ENCODE measurements around the gene ZGLP1.
A peak's percentile ranks its signal among the peaks of the same experiment; 100 is the strongest.
"Not testable (repeated sequence)": the region's sequence is repeated elsewhere in the genome, so short reads cannot be mapped to it uniquely, and the experiment has no call there.

ZGLP1 gene

DNA sequence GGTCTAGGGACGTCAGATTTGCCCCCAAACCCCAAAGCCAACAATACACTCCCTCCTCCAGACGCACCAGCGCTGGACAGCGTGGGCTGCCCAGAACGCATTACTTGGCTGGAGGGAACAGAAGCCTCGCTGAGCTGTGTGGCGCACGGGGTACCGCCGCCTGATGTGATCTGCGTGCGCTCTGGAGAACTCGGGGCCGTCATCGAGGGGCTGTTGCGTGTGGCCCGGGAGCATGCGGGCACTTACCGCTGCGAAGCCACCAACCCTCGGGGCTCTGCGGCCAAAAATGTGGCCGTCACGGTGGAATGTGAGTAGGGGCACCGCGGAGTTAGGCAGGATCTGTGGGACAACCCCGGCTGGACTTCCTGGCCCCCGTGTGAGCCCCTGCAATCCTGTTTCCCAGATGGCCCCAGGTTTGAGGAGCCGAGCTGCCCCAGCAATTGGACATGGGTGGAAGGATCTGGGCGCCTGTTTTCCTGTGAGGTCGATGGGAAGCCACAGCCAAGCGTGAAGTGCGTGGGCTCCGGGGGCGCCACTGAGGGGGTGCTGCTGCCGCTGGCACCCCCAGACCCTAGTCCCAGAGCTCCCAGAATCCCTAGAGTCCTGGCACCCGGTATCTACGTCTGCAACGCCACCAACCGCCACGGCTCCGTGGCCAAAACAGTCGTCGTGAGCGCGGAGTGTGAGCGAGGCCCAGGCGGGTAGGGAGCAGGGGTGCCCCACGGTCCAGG, 15.8 kb downstream of the ZGLP1 start:
- DNase-seq (ENCODE audit: low spot score) = no peak

DNA sequence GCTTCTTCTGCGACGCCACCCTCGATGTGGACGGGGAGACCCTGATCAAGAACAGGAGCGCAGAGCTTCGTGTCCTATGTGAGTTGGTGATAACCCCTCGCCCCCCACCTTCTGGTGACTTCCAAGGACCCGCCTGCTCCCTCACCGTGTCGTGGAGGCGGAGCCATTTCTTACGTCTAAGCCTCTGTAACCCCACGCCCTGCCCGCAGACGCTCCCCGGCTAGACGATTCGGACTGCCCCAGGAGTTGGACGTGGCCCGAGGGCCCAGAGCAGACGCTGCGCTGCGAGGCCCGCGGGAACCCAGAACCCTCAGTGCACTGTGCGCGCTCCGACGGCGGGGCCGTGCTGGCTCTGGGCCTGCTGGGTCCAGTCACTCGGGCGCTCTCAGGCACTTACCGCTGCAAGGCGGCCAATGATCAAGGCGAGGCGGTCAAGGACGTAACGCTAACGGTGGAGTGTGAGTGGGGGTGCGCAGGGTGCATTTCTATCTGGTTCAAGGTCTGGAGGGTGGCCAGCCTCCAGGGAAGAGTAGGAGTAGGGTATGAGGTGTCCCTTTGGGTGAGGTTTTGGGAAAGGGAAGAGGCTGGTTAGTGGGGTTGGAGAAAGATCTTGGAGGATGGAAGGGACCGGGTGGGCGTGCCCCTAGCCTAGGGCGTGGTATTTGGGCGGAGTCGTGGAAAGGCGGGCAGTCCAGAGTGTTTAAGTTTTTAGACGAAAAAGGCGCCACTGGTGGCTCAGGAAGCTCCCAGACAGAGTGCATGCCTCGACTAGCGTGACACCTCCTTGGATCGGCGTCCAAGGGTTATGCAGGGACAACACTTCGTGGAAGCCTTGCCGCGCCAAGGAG, 16.6 kb downstream of the ZGLP1 start:
- DNase-seq (ENCODE audit: low spot score) = peak; percentile 59

- DNase-seq (ENCODE audit: low spot score) = peak; percentile 90
Measured at GRCh38 chr19:10292206-10292788, 17.3 kb downstream of the ZGLP1 start.

DNA sequence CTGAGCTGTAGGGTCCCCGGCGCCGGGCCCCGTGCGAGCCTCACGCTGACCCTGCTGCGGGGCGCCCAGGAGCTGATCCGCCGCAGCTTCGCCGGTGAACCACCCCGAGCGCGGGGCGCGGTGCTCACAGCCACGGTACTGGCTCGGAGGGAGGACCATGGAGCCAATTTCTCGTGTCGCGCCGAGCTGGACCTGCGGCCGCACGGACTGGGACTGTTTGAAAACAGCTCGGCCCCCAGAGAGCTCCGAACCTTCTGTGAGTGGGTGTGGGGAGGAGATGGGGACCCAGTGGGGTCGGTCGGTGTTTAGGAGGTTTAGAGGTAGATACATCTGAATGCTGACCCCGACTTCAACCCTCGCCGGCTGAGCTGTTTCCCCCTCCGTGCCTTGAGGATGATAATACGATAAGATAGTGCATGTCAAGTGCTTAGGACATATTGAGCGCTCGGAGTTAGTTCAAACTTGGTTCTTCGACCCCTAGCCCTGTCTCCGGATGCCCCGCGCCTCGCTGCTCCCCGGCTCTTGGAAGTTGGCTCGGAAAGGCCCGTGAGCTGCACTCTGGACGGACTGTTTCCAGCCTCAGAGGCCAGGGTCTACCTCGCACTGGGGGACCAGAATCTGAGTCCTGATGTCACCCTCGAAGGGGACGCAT, 17.9 kb downstream of the ZGLP1 start:
- no peak for DNase-seq (ENCODE audit: low spot score)

DNA sequence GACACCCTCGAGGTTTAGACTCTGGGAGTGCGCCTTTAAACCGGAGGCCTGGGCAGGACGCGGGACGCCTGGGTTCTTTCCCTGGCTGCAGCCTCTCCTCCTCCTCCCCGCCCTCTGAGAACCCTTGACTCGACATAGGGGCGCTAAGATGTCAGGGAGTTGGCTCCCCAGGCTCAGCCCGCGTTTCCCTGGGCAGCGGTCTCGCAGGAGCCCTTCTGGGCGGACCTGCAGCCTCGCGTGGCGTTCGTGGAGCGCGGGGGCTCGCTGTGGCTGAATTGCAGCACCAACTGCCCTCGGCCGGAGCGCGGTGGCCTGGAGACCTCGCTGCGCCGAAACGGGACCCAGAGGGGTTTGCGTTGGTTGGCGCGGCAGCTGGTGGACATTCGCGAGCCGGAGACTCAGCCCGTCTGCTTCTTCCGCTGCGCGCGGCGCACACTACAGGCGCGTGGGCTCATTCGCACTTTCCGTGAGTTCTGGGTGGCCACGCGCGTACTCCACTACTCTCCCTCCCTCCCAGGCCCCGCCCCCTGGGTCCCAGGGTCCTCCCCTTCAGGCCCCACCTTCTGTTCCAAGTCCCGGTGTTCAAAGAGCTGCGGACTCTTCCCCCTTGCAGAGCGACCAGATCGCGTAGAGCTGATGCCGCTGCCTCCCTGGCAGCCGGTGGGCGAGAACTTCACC, 18.6 kb downstream of the ZGLP1 start:
- peak; percentile 69 for DNase-seq (ENCODE audit: low spot score)

DNA sequence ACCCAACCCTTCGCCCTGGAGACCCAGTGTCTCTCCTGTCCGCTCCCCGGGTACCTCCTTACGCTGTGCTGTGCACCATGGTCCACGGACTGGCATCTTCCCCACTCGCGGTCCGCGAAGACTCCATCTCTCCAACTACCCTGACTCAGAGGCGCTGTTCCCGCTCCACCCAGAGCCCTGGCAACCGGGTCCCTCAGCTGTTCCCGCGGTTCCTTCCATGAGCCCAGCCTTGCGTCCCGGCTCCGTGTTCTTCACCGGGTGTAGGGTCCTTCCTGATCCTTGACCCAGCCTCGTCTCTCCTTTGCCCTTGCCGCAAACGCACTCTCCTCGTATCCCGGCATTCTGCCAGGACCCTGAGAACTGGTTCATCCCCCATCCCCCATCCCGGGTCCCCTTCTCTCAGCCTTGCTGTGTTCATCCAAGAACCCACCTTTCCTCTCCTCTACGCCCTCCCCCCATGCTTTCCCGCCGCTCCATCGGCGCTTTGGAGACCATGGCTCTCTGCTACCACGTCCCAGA, 19.2 kb downstream of the ZGLP1 start:
- DNase-seq (ENCODE audit: low spot score) = peak; percentile 58

GRCh38 chr19:10289836-10290356, 19.7 kb downstream of the ZGLP1 start, which contains the start of gene ICAM5:
ICAM5 (plus strand) TSS chr19:10289952; CDS start chr19:10290044, 92 bp downstream.
- no peak for DNase-seq (ENCODE audit: low spot score)

DNA sequence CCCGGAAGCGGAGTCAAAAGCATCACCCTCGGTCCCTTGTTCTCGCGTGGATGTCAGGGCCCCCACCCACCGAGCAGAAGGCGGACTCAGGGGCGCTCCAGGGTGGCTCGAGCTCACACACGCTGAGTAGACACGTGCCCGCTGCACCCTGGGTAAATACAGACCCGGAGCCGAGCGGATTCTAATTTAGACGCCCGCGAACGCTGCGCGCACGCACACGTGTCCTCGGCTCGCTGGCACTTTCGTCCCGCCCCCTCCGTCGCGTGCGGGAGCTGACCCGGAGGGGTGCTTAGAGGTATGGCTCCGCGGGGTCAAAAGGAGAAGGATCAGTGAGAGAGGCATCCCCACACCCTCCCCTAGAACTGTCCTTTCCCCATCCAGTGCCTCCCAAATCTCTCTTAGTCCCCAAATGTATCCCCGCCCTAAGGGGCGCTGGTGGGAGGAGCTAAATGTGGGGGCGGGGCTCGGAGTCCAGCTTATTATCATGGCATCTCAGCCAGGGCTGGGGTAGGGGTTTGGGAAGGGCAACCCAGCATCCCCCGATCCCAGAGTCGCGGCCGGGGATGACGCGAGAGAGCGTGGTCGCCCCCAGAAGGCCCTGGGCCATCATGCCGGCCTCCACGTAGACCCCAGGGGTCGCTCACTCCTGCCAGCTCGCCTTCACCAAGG, 20.3 kb downstream of the ZGLP1 start:
- peak; percentile 72 for DNase-seq (ENCODE audit: low spot score)

DNA sequence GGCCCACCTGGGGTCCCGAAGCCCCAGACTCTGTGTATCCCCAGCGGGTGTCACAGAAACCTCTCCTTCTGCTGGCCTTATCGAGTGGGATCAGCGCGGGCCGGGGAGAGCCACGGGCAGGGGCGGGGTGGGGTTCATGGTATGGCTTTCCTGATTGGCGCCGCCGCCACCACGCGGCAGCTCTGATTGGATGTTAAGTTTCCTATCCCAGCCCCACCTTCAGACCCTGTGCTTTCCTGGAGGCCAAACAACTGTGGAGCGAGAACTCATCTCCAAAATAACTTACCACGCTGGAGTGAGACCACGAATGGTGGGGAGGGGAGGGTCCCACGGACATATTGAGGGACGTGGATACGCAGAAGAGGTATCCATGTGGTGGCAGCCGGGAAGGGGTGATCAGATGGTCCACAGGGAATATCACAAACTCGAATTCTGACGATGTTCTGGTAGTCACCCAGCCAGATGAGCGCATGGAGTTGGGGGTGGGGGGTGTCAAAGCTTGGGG, 20.9 kb downstream of the ZGLP1 start:
- DNase-seq (ENCODE audit: low spot score) = peak; percentile 85

DNA sequence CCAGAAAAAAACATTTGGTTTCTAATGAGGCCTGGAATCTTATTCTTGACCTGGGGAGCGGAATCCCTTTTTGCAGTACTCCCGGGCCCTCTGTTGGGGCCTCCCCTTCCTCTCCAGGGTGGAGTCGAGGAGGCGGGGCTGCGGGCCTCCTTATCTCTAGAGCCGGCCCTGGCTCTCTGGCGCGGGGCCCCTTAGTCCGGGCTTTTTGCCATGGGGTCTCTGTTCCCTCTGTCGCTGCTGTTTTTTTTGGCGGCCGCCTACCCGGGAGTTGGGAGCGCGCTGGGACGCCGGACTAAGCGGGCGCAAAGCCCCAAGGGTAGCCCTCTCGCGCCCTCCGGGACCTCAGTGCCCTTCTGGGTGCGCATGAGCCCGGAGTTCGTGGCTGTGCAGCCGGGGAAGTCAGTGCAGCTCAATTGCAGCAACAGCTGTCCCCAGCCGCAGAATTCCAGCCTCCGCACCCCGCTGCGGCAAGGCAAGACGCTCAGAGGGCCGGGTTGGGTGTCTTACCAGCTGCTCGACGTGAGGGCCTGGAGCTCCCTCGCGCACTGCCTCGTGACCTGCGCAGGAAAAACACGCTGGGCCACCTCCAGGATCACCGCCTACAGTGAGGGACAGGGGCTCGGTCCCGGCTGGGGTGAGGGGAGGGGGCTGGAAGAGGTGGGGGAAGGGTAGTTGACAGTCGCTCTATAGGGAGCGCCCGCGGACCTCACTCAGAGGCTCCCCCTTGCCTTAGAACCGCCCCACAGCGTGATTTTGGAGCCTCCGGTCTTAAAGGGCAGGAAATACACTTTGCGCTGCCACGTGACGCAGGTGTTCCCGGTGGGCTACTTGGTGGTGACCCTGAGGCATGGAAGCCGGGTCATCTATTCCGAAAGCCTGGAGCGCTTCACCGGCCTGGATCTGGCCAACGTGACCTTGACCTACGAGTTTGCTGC, 22.5 kb downstream of the ZGLP1 start, which contains the start of gene ICAM4:
Gene ICAM4 (plus strand): TSS at position 153 of the 935 bp plus-strand sequence. CDS start 58 bp downstream, at position 211.
- DNase-seq (ENCODE audit: low spot score) = peak; percentile 63

GRCh38 chr19:10285393-10285792, 24.2 kb downstream of the ZGLP1 start:
- DNase-seq (ENCODE audit: low spot score) = no peak

DNA sequence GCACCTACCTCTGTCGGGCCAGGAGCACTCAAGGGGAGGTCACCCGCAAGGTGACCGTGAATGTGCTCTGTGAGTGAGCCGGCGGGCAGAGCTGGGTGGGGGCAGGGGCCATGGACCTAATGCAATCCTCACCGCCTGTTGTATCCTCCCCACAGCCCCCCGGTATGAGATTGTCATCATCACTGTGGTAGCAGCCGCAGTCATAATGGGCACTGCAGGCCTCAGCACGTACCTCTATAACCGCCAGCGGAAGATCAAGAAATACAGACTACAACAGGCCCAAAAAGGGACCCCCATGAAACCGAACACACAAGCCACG, 24.7 kb downstream of the ZGLP1 start:
- DNase-seq (ENCODE audit: low spot score) = no peak

DNA sequence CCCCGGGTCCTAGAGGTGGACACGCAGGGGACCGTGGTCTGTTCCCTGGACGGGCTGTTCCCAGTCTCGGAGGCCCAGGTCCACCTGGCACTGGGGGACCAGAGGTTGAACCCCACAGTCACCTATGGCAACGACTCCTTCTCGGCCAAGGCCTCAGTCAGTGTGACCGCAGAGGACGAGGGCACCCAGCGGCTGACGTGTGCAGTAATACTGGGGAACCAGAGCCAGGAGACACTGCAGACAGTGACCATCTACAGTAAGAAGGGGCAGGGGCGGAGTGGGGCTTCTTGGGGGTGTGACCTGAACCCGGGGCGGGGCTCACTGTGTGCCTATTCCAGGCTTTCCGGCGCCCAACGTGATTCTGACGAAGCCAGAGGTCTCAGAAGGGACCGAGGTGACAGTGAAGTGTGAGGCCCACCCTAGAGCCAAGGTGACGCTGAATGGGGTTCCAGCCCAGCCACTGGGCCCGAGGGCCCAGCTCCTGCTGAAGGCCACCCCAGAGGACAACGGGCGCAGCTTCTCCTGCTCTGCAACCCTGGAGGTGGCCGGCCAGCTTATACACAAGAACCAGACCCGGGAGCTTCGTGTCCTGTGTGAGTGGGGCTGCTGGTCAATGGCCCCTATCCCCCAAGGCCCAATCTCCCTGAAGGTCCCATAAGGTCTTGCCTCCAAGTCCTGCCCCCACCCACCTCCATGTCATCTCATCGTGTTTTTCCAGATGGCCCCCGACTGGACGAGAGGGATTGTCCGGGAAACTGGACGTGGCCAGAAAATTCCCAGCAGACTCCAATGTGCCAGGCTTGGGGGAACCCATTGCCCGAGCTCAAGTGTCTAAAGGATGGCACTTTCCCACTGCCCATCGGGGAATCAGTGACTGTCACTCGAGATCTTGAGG, 25.3 kb downstream of the ZGLP1 start:
- no peak for DNase-seq (ENCODE audit: low spot score)

DNA sequence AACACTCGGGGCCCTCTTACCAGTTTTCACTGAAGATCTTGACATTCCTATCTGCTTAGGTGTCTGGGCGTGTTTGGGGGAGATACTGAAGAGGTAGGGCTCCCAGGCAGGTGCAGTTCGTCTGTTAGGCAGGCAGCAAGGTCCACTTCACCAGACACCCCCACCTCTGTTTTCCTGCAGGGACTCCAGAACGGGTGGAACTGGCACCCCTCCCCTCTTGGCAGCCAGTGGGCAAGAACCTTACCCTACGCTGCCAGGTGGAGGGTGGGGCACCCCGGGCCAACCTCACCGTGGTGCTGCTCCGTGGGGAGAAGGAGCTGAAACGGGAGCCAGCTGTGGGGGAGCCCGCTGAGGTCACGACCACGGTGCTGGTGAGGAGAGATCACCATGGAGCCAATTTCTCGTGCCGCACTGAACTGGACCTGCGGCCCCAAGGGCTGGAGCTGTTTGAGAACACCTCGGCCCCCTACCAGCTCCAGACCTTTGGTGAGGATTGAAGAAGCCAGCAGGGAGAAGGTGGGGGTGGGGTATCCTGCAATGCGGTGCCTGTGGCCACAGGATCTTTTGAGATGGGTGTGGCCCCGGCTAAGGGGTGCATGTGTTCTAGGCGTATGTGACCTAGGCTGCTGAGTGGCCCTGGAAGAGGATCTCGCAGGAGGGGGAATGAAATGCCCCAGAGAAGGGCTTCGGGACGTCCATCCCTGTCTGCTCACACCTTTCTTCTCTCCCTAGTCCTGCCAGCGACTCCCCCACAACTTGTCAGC, 26.1 kb downstream of the ZGLP1 start:
- DNase-seq (ENCODE audit: low spot score) = no peak

DNA sequence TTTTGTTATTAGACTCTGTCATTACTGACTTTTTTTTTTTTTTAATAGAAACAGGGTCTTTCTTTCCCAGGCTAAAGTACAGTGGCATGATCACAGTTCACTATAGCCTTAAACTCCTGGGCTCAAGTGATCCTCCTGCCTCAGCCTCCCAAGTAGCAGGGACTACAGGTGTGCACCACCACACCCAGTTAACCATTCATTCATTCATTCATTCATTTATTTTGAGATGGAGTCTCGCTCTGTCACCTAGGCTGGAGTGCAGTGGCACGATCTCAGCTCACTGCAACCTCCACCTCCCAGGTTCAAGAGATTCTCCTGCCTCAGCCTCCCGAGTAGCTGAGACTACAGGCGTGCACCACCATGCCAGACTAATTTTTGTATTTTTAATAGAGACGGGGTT, 27.6 kb downstream of the ZGLP1 start:
- DNase-seq (ENCODE audit: low spot score) = not testable (repeated sequence)

GRCh38 chr19:10279737-10280442, 29.7 kb downstream of the ZGLP1 start:
- DNase-seq (ENCODE audit: low spot score) = no peak

- no peak for DNase-seq (ENCODE audit: low spot score)
Measured at GRCh38 chr19:10278935-10279334, 30.7 kb downstream of the ZGLP1 start.

Measured in ecto neural progenitor cell (in vitro differentiated cells).